Vagina (tissue), 2 donors: Measurements from ENCODE around the gene LIMCH1.

Experiments
- POLR2AphosphoS5 ChIP-seq, 2 donors: sonication (generic); formaldehyde crosslinking; IDR thresholded peaks; one replicate each; pipeline ENCODE4 v1.9.0; 2017; ENCODE audit warnings: antibody characterized with exemption in 2 of 2, mild to moderate bottlenecking in 2 of 2, low read depth in 1 of 2; ENCODE audit not compliant: insufficient read depth in 1 of 2
- TF ChIP-seq, protein P1 (sequence below), 3 experiments: fragments of 450-650 bp in 2 of 3; fragments of 200-600 bp in 1 of 3; sonication (generic) in 1 of 3; IDR thresholded peaks; one replicate each; pipeline ENCODE4 v1.5.1; 2017 to 2019; ENCODE audit warnings: antibody characterized with exemption in 3 of 3, mild to moderate bottlenecking in 2 of 3, moderate library complexity in 2 of 3

DNA sequence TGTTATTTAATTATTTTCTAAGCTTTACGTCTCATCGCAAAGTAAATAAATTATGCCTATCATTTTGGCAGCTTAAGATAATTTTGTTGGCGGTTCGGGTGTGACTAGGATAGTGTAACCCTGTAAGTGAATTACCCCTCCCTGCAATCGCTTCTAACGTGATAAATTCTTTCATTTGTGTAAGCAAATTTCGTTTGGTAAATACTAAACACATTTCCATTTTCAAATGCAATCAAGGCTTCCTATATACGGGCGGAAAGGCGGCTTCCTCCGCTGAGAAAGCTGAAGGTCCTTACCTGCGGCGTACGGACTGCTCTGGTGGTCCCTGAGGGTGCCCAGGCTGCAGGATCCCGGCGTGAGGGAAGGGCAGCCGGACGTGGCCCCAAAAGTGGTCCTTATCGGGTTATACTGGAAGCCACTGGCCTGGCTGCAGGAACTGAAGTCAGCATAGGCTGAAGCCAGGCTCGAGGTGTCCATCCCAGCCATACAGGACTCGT, 210.2 kb downstream of the LIMCH1 start:
- TF ChIP-seq, protein P1, sequence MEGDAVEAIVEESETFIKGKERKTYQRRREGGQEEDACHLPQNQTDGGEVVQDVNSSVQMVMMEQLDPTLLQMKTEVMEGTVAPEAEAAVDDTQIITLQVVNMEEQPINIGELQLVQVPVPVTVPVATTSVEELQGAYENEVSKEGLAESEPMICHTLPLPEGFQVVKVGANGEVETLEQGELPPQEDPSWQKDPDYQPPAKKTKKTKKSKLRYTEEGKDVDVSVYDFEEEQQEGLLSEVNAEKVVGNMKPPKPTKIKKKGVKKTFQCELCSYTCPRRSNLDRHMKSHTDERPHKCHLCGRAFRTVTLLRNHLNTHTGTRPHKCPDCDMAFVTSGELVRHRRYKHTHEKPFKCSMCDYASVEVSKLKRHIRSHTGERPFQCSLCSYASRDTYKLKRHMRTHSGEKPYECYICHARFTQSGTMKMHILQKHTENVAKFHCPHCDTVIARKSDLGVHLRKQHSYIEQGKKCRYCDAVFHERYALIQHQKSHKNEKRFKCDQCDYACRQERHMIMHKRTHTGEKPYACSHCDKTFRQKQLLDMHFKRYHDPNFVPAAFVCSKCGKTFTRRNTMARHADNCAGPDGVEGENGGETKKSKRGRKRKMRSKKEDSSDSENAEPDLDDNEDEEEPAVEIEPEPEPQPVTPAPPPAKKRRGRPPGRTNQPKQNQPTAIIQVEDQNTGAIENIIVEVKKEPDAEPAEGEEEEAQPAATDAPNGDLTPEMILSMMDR (IDR thresholded peaks at IDR 0.05), result no peak
- TF ChIP-seq POLR2AphosphoS5 (IDR thresholded peaks at IDR 0.05; ENCODE audit: insufficient read depth in 1 of 2, low read depth in 1 of 2), result no peak
